Prostate gland (tissue), 2 donors: Measurements from ENCODE around the gene ANGPT4. TPM values are rescaled to one million over a fixed set of nuclear protein-coding genes. Genes with fewer than 3 reads are reported as not detected.
"Not testable (repeated sequence)": the region's sequence is repeated elsewhere in the genome, so short reads cannot be mapped to it uniquely, and the experiment has no call there.

ENCODE experiments used
- DNase-seq: peaks from one replicate; pipeline ENCODE4 v3.0.0-alpha.2; 2019; ENCODE audit warnings: low spot score
- H3K27ac ChIP-seq, 2 donors: fragments of 200-600 bp; sonication (generic); 2 replicates each; pipeline ENCODE4 v1.5.1; 2017 to 2019
- H3K27me3 ChIP-seq: fragments of 200-600 bp; sonication (generic); replicated peaks from 2 replicates; pipeline ENCODE4 v1.5.1; 2019; ENCODE audit not compliant: insufficient read depth
- H3K36me3 ChIP-seq, 2 donors: fragments of 200-600 bp; sonication (generic); 1 replicate in 1 of 2; 2 replicates in 1 of 2; pipeline versions ENCODE4 v1.5.1 to v1.8.1; 2017 to 2019
- H3K4me1 ChIP-seq: fragments of 200-600 bp; sonication (generic); replicated peaks from 2 replicates; pipeline ENCODE4 v1.5.1; 2019
- H3K4me3 ChIP-seq, 2 donors: fragments of 200-600 bp; sonication (generic); 2 replicates each; pipeline ENCODE4 v1.5.1; 2017 to 2019
- H3K9me3 ChIP-seq: fragments of 200-600 bp; sonication (generic); 2 replicates; pipeline ENCODE4 v1.5.1; 2017
- POLR2A ChIP-seq: fragments of 450-650 bp; IDR thresholded peaks from one replicate; pipeline ENCODE4 v1.6.1; 2016; ENCODE audit warnings: antibody characterized with exemption, mild to moderate bottlenecking
- POLR2AphosphoS5 ChIP-seq: sonication (generic); formaldehyde crosslinking; IDR thresholded peaks from one replicate; pipeline ENCODE4 v1.6.1; 2017; ENCODE audit warnings: antibody characterized with exemption
- WGBS: methylation state at CpG from one replicate; pipeline ENCODE4 v1.1.5; 2018; 5-methylcytosine and 5-hydroxymethylcytosine counted together
- intact Hi-C: fragments of 100-400 bp; cut with DNase I; formaldehyde crosslinking; loops from one replicate; pipeline ENCODE4 v1.14.2; 2022
- total RNA-seq, 2 donors: library from RNA; depleted of rRNA; stranded (reverse); fragments of >200 nt; gene quantifications; one replicate each; pipeline ENCODE4 v1.1.0, GENCODE V29; 2016
- TF ChIP-seq, protein P1 (sequence below), 4 experiments: fragments of 200-600 bp in 2 of 4; fragments of 450-650 bp in 2 of 4; sonication (generic) in 2 of 4; IDR thresholded peaks; 1 replicate in 3 of 4; 2 replicates in 1 of 4; pipeline ENCODE4 v1.5.1; 2016 to 2019; ENCODE audit warnings: antibody characterized with exemption in 4 of 4, mild to moderate bottlenecking in 2 of 4, moderate library complexity in 2 of 4

Gene ANGPT4
- total RNA-seq, 2 donors from 2014 or later: 0.27 to 1.2 TPM

DNA sequence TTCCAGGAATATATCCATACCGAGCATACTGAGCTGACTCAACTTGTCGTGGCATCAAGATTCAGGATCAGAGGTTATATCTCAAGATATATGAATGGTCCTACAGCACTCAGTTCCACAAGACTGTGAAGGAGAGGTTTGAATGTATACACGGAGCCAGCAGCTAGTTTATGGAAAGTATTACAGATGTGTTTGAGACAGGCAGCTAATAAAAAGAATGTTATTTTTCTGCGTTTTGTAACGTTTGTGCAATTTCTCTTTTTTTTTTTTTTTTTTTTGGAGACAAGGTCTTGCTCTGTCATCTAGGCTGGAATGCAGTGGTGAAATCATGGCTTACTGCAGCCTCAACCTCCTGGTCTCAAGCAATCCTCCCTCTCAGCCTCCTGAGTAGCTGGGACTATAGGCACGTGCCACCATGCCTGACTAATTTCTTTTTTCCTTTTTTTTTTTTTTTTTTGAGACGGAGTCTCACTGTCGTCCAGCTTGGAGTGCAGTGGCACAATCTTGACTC is 86.1 kb downstream of the ANGPT4 start:
- Histone ChIP-seq H3K4me1 (peaks cover 8% of the 10 kb centered on the region), H3K36me3 (no peaks in the 10 kb centered on the region), H3K27me3 (no peaks in the 10 kb centered on the region), H3K27ac (no peak overlapping the region), H3K9me3 (no peaks in the 10 kb centered on the region), H3K4me3 (no peak overlapping the region)
- intact Hi-C loops: no loop called here
- no peak for DNase-seq
- TF ChIP-seq, protein P1, sequence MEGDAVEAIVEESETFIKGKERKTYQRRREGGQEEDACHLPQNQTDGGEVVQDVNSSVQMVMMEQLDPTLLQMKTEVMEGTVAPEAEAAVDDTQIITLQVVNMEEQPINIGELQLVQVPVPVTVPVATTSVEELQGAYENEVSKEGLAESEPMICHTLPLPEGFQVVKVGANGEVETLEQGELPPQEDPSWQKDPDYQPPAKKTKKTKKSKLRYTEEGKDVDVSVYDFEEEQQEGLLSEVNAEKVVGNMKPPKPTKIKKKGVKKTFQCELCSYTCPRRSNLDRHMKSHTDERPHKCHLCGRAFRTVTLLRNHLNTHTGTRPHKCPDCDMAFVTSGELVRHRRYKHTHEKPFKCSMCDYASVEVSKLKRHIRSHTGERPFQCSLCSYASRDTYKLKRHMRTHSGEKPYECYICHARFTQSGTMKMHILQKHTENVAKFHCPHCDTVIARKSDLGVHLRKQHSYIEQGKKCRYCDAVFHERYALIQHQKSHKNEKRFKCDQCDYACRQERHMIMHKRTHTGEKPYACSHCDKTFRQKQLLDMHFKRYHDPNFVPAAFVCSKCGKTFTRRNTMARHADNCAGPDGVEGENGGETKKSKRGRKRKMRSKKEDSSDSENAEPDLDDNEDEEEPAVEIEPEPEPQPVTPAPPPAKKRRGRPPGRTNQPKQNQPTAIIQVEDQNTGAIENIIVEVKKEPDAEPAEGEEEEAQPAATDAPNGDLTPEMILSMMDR (IDR thresholded peaks at IDR 0.05): no peak
- no peak for TF ChIP-seq POLR2A
- TF ChIP-seq POLR2AphosphoS5: no peak
- WGBS: 74% methylated on average over 8 of the region's 8 CpGs

DNA sequence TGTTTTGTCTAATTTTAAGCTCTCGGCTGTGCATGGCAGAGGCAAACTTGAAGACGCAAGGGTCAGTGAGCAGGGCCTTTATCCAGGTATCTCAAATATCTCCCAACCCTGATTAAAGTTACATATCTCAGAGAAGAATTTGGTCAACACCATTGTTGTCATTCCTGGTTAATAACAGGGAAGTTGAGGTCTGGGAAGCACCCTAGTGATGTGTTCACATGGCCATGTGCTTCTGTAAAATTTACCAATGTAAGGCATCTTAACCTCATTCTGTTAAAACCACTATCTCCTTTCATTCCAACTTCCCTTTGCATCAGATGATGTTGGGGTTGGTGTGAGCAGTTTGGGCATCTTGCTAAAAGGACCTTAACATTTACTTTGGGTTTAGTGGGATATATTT is 86.6 kb downstream of the ANGPT4 start:
- TF ChIP-seq POLR2AphosphoS5 (no peak), POLR2A (no peak)
- TF ChIP-seq, protein P1 (IDR thresholded peaks at IDR 0.05): no peak
- Histone ChIP-seq H3K27ac (no peak overlapping the region), H3K36me3 (no peaks in the 10 kb centered on the region), H3K9me3 (no peaks in the 10 kb centered on the region), H3K27me3 (no peaks in the 10 kb centered on the region), H3K4me3 (no peak overlapping the region), H3K4me1 (peaks cover 7% of the 10 kb centered on the region)
- 85% methylated on average over 2 of the region's 2 CpGs for WGBS
- DNase-seq: no peak
- intact Hi-C loops: no loop called here

DNA sequence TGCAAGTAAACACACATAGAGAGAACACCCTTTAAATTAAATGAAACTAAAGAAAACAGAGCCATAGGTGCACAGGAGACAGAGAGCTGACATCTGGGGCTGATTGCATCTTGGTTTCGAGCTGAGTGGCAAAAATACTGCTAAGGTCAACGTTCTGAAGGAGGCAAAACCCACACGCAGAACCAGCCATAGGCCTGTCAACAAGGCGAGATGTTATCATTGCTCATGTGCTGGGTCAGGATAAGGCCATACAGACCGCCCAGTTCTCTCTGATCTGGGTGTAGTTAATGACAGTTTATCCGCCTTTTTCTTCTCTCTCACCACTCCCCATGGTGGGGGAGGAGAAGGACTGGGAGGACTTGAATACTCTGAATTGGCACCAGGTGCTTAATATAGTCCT is 87.1 kb downstream of the ANGPT4 start:
- DNase-seq: no peak
- Histone ChIP-seq H3K27me3 (no peaks in the 10 kb centered on the region), H3K9me3 (no peaks in the 10 kb centered on the region), H3K27ac (no peak overlapping the region), H3K36me3 (no peaks in the 10 kb centered on the region), H3K4me3 (no peak overlapping the region), H3K4me1 (peaks cover 1% of the 10 kb centered on the region)
- intact Hi-C loops: no loop called here
- 50% methylated on average over 6 of the region's 6 CpGs for WGBS
- TF ChIP-seq, protein P1 (IDR thresholded peaks at IDR 0.05): no peak
- no peak for TF ChIP-seq POLR2AphosphoS5
- TF ChIP-seq POLR2A: no peak

DNA sequence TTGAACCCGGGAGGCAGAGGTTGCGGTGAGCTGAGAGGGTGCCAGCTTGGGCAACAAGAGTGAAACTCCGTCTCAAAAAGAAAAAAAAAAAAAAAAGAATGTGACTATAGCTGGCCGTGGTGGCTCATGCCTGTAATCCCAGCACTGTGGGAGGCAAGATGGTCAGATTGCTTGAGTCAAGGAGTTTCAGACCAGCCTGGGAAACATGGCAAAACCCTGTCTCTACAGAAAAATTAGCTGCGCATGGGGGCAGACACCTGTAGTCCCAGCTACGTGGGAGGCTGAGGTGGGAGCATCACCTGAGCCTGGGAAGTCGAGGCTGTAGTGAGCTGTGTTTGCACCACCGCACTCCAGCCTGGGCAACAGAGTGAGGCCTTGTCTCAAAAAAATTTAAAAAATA is 88.2 kb downstream of the ANGPT4 start:
- H3K36me3 ChIP-seq, intact Hi-C loops, H3K27me3 ChIP-seq, H3K9me3 ChIP-seq, H3K27ac ChIP-seq, H3K4me1 ChIP-seq, DNase-seq, H3K4me3 ChIP-seq: not testable (repeated sequence)
- 95% methylated on average over 8 of the region's 8 CpGs for WGBS

DNA sequence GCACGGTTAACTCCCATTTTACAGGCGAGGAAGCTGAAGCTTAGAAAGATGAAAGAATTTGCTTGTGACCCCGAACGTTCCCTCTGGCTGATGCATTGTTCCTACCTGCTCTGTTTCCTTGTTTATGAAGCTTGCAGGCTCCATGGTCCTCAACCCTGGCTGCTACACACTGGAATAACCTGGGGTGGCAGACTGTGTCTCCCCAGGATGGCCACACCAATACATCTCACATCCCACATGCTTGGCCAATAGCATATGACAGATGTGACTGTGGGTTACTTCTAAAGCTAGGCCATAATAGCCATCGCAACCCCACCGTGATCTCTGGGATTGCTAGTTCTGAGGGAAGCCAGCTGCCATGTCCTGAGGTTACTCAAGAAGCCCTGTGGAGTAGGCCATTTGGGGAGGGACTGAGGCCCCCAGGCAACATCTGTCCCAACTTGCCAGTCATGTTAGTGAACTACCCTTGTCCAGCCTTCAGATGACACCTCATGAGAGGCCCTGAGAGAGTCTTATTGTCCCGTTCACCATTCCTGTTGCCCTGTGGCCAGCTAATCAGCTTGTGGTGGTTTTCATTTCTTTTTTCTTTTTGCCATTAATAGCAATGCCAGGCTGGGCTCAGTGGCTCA is 89.3 kb downstream of the ANGPT4 start:
- TF ChIP-seq, protein P1 (IDR thresholded peaks at IDR 0.05): no peak
- TF ChIP-seq POLR2A (no peak), POLR2AphosphoS5 (no peak)
- DNase-seq: no peak

More for the DNA sequence above, 89.3 kb downstream of the ANGPT4 start:
- intact Hi-C loops: no loop called here
- Histone ChIP-seq H3K4me3 (no peak overlapping the region), H3K4me1 (no peaks in the 10 kb centered on the region), H3K9me3 (no peaks in the 10 kb centered on the region), H3K27me3 (no peaks in the 10 kb centered on the region), H3K36me3 (no peaks in the 10 kb centered on the region), H3K27ac (no peak overlapping the region)
- WGBS: 88% methylated on average over 7 of the region's 7 CpGs
